ENCODE measurements around the gene KCNH6. TPM values are rescaled to one million over a fixed set of nuclear protein-coding genes. Genes with fewer than 3 reads are reported as not detected.

Gene KCNH6, protein sequence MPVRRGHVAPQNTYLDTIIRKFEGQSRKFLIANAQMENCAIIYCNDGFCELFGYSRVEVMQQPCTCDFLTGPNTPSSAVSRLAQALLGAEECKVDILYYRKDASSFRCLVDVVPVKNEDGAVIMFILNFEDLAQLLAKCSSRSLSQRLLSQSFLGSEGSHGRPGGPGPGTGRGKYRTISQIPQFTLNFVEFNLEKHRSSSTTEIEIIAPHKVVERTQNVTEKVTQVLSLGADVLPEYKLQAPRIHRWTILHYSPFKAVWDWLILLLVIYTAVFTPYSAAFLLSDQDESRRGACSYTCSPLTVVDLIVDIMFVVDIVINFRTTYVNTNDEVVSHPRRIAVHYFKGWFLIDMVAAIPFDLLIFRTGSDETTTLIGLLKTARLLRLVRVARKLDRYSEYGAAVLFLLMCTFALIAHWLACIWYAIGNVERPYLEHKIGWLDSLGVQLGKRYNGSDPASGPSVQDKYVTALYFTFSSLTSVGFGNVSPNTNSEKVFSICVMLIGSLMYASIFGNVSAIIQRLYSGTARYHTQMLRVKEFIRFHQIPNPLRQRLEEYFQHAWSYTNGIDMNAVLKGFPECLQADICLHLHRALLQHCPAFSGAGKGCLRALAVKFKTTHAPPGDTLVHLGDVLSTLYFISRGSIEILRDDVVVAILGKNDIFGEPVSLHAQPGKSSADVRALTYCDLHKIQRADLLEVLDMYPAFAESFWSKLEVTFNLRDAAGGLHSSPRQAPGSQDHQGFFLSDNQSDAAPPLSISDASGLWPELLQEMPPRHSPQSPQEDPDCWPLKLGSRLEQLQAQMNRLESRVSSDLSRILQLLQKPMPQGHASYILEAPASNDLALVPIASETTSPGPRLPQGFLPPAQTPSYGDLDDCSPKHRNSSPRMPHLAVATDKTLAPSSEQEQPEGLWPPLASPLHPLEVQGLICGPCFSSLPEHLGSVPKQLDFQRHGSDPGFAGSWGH
- not detected for total RNA-seq

DNA sequence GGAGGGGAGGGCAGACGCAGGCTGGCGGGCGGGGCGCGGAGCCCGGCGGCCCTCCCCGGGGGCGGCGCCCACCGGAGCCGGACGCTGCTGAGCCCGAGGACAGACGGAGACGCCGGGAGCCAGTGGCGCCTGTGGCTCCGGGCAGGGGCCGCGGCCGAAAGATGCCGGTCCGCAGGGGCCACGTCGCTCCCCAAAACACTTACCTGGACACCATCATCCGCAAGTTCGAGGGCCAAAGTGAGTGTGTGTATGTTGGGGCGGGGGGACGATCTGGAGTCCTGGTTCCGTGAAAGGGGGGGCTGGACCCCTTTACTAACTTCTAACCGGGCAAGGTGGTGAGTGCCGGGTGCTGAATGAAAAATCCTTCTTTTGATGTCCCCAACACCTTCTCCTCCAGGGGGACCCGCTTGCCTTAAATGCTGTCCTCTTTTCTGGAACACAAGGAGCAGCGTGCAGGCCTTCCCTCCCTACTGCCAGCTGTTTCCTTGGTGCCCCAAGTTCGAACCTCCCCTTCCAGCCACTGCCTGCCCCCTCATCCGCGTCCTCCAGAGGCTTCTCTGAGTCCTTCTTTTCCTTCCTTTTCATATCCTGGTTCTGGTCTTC lies at the start of gene KCNH6:
Gene KCNH6 (plus strand): TSS at position 106 of the 603 bp plus-strand sequence. CDS start 56 bp downstream, at position 162.
- Mint-ChIP-seq H3K4me1 (peaks cover 7% of the 10 kb centered on the region), H3K27me3 (peaks cover 24% of the 10 kb centered on the region), H3K27ac (no peak within 1 kb of the TSS), H3K4me3 (peak within 1 kb of the TSS; percentile 30), H3K36me3 (ENCODE audit: low read depth) (no peaks in the 10 kb centered on the region), H3K9me3 (no peaks in the 10 kb centered on the region)
- ChIA-PET POLR2A (no interaction called here), CTCF (no interaction called here)
- no peak for DNase-seq

DNA sequence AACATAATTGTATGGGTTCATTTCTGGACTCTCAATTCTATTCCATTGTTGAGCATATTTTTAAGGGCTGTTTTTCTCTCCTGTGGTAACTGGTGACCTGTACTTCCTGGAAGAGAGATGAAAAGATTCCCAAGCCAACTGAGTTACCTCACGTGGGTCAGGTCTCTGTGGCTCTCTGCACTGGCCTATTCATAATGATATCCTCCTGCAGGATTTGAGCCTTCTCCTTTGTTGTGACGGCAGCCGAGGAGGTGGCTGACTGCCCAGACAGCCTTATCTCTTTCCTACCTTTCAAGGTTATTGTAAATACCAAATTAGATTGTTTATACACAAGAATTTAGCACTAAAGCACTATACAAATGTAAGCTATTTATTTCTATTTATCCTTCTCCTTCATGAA lies 49.0 kb upstream of the KCNH6 start:
- Mint-ChIP-seq H3K4me1 (peaks cover 20% of the 10 kb centered on the region), H3K36me3 (ENCODE audit: low read depth) (no peaks in the 10 kb centered on the region), H3K27me3 (peaks cover 64% of the 10 kb centered on the region), H3K4me3 (no peak overlapping the region), H3K27ac (no peak overlapping the region), H3K9me3 (no peaks in the 10 kb centered on the region)
- DNase-seq = no peak
- ChIA-PET CTCF (interaction anchor here (1.4 kb wide), 1 partner anchor 21 kb away, joined by 3 read pairs; no protein-coding TSS in a partner anchor), POLR2A (no interaction called here)

DNA sequence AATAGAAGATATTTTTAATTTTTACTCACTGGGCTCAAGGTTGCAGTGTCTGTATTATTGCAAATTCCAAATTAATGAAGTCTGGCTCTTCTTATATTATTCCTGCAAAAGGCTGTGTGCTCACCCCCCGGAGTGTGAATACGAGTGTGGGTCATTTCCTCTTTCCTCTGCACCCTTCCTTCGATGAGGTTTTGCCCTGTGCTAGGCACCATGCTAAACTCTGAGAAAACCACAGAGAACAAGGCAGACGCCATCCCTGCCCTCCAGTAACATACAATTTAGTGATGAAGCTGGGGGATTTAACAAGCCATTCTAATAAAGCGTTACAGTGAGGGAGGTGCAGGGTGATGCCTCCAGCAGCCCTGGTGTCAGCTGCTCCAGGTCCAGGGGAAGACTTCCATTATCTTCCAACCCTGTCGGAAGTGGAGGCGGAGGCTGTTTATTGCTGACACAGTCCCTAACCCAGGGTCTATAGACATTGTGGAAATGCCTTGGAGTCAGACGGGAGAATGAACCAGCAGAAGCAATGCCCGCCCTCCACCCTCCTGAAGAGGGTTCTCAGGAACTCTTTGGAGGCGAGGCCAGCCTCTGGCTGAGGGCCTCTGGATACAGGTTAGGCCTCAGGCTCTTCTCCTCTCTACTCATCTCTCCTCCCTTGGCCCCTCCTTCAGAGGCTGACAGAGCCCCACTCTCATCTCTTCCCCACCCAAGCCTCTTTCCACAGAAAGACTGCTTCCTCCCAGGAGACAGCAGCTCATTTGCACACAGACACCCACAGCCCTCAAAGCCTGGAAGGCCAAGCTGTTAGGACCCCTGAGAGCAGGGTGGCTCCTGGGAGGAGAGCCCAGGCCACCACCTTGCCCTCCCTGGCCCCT lies 48.3 kb upstream of the KCNH6 start:
- Mint-ChIP-seq H3K36me3 (ENCODE audit: low read depth) (no peaks in the 10 kb centered on the region), H3K4me1 (peaks cover 20% of the 10 kb centered on the region), H3K27me3 (peaks cover 63% of the 10 kb centered on the region), H3K4me3 (no peak overlapping the region), H3K27ac (no peak overlapping the region), H3K9me3 (no peaks in the 10 kb centered on the region)
- DNase-seq = no peak
- ChIA-PET CTCF (interaction anchor here (1.0 to 1.4 kb wide), 2 partner anchors 22 to 49 kb away, joined by 3 to 4 read pairs; no protein-coding TSS in a partner anchor), POLR2A (no interaction called here)

DNA sequence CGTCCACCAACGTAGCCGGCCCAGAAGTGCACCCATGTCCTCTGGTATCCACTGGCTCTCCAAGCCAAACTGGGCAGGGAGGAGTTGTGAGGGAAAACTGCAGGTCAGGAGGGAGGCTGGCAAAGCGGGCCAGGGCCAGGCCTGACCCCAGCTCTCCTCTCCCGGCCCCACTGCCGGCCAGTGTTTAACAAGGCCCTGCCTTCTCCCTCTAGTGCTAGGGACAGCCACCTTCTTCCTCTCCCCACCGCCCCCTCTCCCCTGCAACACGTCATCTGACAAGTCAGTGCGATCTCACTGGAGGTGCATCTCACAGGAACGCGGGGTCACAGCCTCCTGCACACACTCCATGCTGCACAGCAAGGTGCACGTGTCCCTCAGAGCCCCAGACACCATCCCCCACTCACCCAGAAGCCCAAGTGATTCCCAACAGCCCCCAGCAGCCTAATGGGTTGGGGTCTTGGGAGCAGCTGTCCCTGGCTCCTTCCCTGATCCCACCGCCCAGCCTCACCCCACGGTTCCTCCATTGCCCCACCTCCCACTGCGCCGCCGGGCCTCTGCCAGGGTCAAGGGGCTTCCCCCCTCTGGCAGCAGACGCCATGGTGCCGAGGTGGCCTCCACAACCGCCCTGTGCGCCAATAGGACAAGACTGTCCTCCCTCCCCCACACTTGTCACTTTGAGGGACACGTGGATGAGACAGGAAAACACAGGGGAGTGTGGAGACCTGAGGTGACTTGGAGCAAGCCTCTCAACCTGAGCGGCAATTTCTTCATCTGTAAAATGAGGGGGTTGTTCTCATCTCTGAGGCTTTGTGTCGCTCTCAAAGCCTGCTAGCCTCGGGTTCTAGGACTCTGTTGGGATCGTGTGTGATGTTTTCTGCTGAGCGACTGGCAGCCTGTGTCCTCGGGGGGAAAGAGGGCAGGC lies 47.4 kb upstream of the KCNH6 start:
- no peak for DNase-seq
- H3K27ac Mint-ChIP-seq = no peak overlapping the region
- no peaks in the 10 kb centered on the region for H3K9me3 Mint-ChIP-seq
- peaks cover 55% of the 10 kb centered on the region for H3K27me3 Mint-ChIP-seq
- H3K4me3 Mint-ChIP-seq = peak overlapping the region; percentile 51
- ChIA-PET CTCF (interaction anchor here (0.5 to 7.6 kb wide), 6 partner anchors 33 to 136 kb away, joined by 3 to 60 read pairs (median 4); no protein-coding TSS in a partner anchor), POLR2A (no interaction called here)
- H3K4me1 Mint-ChIP-seq = peaks cover 20% of the 10 kb centered on the region
- no peaks in the 10 kb centered on the region for H3K36me3 Mint-ChIP-seq (ENCODE audit: low read depth)

DNA sequence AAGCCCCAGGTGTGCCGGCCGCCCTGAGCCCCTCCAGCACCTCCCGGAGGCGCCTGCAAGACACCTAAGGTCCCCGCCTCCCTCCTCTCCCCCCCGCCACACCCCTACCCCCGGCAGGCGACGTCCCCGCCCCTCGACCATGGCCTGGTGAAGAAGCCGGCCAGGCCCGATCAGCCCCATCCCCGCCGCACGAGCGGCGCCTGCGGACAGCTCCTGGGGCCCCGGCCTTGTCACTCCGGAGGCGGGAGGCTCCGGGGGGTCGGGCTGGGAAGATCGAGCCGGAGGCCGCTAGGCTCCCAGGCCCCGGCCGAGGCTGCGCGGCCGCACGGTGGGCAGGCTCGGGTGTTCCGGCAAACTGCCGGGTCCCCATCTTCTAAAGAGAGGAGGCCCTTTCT lies 46.7 kb upstream of the KCNH6 start:
- Mint-ChIP-seq H3K36me3 (ENCODE audit: low read depth) (no peaks in the 10 kb centered on the region), H3K27ac (no peak overlapping the region), H3K4me1 (peaks cover 20% of the 10 kb centered on the region), H3K9me3 (no peaks in the 10 kb centered on the region), H3K4me3 (peak overlapping the region; percentile 51), H3K27me3 (peaks cover 53% of the 10 kb centered on the region)
- POLR2A ChIA-PET = no interaction called here
- no peak for DNase-seq
- CTCF ChIA-PET = interaction anchor here (0.5 to 7.6 kb wide), 7 partner anchors 10 to 136 kb away, joined by 3 to 60 read pairs (median 4); no protein-coding TSS in a partner anchor

DNA sequence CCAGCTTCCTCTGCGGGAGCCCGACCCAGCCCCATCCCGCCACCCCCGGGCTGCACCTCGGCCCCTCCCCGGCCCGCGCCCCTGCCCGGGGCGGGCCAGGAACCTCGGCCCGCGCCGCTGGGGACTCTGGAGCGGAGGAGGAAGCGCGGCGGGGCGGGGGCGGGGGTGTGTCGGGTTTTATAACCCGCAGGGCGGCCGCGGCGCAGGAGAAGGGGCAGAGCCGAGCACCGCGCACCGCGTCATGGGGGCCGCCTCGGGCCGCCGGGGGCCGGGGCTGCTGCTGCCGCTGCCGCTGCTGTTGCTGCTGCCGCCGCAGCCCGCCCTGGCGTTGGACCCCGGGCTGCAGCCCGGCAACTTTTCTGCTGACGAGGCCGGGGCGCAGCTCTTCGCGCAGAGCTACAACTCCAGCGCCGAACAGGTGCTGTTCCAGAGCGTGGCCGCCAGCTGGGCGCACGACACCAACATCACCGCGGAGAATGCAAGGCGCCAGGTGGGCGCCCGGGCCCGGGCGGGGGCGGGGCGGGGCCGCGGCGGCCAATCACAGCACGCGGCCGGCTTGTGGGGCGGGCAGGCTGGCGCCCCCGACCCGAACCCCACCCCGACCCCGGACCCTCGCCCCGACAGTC lies 46.2 kb upstream of the KCNH6 start, which contains the start of gene ACE:
Gene ACE (plus strand): TSS at position 208 of the 626 bp plus-strand sequence. CDS start 34 bp downstream, at position 242.
- ChIA-PET CTCF (interaction anchor here (1.1 to 7.6 kb wide), 6 partner anchors 11 to 135 kb away, joined by 3 to 60 read pairs (median 4); no protein-coding TSS in a partner anchor), POLR2A (no interaction called here)
- no peaks in the 10 kb centered on the region for H3K9me3 Mint-ChIP-seq
- no peak within 1 kb of the TSS for H3K27ac Mint-ChIP-seq
- H3K27me3 Mint-ChIP-seq = peaks cover 48% of the 10 kb centered on the region
- peak; percentile 52 for DNase-seq
- H3K36me3 Mint-ChIP-seq (ENCODE audit: low read depth) = no peaks in the 10 kb centered on the region
- H3K4me1 Mint-ChIP-seq = peaks cover 20% of the 10 kb centered on the region
- peak within 1 kb of the TSS; percentile 72 for H3K4me3 Mint-ChIP-seq

DNA sequence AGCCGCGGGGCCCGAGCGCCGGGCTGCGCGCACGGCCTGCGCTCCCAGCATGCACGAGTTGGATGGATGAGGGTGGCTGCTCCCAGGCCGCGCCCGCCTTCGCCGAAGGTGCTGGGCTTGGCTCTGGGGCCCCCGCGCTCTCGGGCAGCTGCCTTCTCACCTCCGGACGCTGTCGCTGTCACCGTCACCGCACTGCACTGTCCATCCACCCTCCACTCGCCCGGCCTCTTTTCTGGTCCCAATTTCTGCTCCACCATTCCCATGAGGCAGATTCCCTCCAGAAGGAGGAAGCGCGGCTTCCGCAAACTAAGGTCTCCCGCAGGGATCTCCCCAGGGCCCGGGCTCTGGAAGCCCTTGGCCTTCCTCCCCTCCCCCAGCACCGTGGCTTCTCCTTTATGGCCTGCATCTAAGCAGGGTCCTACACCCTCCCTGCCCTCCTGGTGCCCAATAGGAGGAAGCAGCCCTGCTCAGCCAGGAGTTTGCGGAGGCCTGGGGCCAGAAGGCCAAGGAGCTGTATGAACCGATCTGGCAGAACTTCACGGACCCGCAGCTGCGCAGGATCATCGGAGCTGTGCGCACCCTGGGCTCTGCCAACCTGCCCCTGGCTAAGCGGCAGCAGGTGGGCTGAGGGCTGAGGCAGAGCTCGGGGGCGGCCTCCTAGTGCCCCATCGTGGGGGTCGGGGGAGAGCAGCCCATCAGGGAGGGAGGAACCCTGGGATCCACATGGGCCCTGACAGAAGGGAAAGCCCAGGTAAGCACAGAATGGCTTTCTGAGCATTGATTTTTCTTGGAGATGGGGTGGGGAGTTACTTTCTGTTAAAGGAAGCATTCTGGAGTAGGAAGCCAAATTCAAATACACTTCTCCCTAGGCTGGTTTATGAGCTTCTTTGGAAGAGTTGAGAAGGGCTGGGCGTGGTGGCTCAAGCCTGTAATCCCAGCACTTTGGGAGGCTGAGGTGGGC lies 45.4 kb upstream of the KCNH6 start:
- Mint-ChIP-seq H3K36me3 (ENCODE audit: low read depth) (no peaks in the 10 kb centered on the region), H3K4me3 (peak overlapping the region; percentile 72), H3K4me1 (peaks cover 20% of the 10 kb centered on the region), H3K27ac (no peak overlapping the region), H3K9me3 (no peaks in the 10 kb centered on the region), H3K27me3 (peaks cover 44% of the 10 kb centered on the region)
- ChIA-PET POLR2A (no interaction called here), CTCF (interaction anchor here (1.2 to 7.6 kb wide), 14 partner anchors 12 to 144 kb away, joined by 3 to 60 read pairs (median 4); partner anchors contain the start of gene MAP3K3)
- DNase-seq = no peak

DNA sequence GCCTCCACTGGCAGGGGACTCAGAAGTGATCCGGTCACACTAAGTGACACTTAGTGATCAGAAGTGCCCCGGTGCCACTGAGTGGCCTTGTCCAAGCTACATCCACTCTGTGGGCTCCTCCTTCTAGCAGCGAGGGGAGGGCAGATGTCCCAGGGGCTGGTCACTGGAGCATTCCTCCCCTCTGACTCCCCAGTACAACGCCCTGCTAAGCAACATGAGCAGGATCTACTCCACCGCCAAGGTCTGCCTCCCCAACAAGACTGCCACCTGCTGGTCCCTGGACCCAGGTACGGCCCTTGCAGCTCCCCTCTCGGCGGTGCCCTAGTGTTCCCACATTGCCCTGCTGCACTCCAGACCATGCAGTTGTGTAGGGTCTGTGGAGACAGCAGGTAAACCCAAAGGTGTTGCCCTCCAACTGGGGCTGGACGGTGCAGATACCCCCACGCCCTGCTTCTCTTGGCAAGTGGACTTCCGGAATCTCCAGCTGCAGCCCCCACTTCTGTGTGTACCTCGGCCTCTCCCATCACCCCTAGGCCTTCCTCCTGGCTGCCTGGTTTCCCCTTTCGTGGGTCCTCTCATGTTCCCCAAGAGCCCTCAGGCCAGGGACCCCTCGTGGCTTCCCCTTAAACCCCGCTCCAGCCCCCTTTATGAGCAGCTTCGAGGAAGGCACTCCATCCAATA lies 44.2 kb upstream of the KCNH6 start:
- peak; percentile 86 for DNase-seq
- peaks cover 20% of the 10 kb centered on the region for H3K4me1 Mint-ChIP-seq
- ChIA-PET CTCF (interaction anchor here (0.6 to 7.6 kb wide), 19 partner anchors 8 to 731 kb away, joined by 3 to 60 read pairs (median 4); partner anchors contain the start of gene MAP3K3), POLR2A (no interaction called here)
- H3K9me3 Mint-ChIP-seq = no peaks in the 10 kb centered on the region
- no peak overlapping the region for H3K27ac Mint-ChIP-seq
- no peaks in the 10 kb centered on the region for H3K36me3 Mint-ChIP-seq (ENCODE audit: low read depth)
- H3K4me3 Mint-ChIP-seq = no peak overlapping the region
- peaks cover 40% of the 10 kb centered on the region for H3K27me3 Mint-ChIP-seq

DNA sequence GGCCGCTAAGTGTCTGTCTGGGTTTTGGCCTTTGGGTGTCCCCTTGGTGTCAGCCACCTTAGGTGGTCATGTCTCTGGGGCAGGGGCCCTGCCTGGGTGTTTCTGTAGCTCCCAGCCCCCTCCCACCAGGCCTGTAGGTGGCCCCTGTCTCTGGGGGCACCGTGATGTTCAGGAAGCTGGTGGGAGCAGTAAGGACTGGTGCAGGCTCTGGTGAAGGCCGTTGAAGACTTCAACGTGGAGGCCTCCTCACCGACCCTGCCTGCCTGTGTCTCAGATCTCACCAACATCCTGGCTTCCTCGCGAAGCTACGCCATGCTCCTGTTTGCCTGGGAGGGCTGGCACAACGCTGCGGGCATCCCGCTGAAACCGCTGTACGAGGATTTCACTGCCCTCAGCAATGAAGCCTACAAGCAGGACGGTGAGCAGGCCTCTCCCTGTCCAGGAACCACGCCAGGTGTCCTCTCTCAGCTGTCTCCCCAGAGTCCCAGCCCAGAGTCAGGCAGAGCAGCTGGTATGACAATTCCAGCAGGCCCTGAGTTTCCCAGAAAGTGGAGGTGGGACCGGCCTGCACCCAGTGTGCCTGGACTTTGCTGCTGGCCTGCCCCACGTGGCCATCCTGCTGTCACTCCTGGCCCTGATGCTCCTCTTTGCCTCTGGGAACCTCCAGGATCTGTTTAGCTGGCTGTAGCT lies 43.5 kb upstream of the KCNH6 start:
- Mint-ChIP-seq H3K36me3 (ENCODE audit: low read depth) (no peaks in the 10 kb centered on the region), H3K27me3 (peaks cover 34% of the 10 kb centered on the region), H3K27ac (no peak overlapping the region), H3K4me1 (peaks cover 20% of the 10 kb centered on the region), H3K4me3 (no peak overlapping the region), H3K9me3 (no peaks in the 10 kb centered on the region)
- POLR2A ChIA-PET = no interaction called here
- no peak for DNase-seq
- CTCF ChIA-PET = interaction anchor here (0.6 to 7.6 kb wide), 17 partner anchors 8 to 731 kb away, joined by 3 to 60 read pairs (median 4); partner anchors contain the start of gene MAP3K3

Measured in activated CD4-positive, alpha-beta T cell treated with anti-CD3 and anti-CD28 coated beads, Interleukin-2, amount 10 ng/mL, durations not matched to agents 7 days and 5 days (primary cell).